Activated CD8-positive, alpha-beta memory T cell treated with anti-CD3 and anti-CD28 coated beads for 36 hours (primary cell): ENCODE data around the gene KRT6C. TPM values are rescaled to one million over a fixed set of nuclear protein-coding genes. Genes with fewer than 3 reads are reported as not detected.
"Not testable (repeated sequence)": the region's sequence is repeated elsewhere in the genome, so short reads cannot be mapped to it uniquely, and the experiment has no call there.

Source experiments
- CTCF ChIA-PET: fragments of 350-600 bp; sonication (Branson Sonifier 250); formaldehyde crosslinking; loops from one replicate; lab custom pipeline; 2021; ENCODE audit warnings: antibody characterized with exemption; lab: Charles Lee
- POLR2A ChIA-PET: fragments of 350-600 bp; sonication (Branson Sonifier 250); formaldehyde crosslinking; loops from one replicate; lab custom pipeline; 2021; ENCODE audit warnings: antibody characterized with exemption; lab: Charles Lee
- total RNA-seq, 2 experiments: library from RNA; stranded (reverse); gene quantifications; one replicate each; pipeline ENCODE4 v1.2.3, GENCODE V29; 2021

Gene KRT6C
- total RNA-seq, 2 experiments from 2014 or later = not detected

GRCh38 chr12:52501490-52501889, 27.9 kb upstream of the KRT6C start:
- POLR2A ChIA-PET = no interaction called here
- CTCF ChIA-PET = interaction anchor here (0.6 kb wide), 1 partner anchor 311 kb away, joined by 3 read pairs; no protein-coding TSS in a partner anchor

GRCh38 chr12:52500574-52500973, 27.0 kb upstream of the KRT6C start:
- CTCF ChIA-PET, POLR2A ChIA-PET: not testable (repeated sequence)

GRCh38 chr12:52499806-52500560, 26.4 kb upstream of the KRT6C start:
- POLR2A ChIA-PET = no interaction called here

GRCh38 chr12:52498946-52499345, 25.3 kb upstream of the KRT6C start:
- CTCF ChIA-PET = no interaction called here
- POLR2A ChIA-PET = no interaction called here

More at GRCh38 chr12:52499806-52500560, 26.4 kb upstream of the KRT6C start:
- CTCF ChIA-PET = interaction anchor here (0.5 kb wide), 1 partner anchor 471 kb away, joined by 4 read pairs; no protein-coding TSS in a partner anchor

GRCh38 chr12:52497975-52498374, 24.4 kb upstream of the KRT6C start:
- ChIA-PET POLR2A (no interaction called here), CTCF (no interaction called here)

GRCh38 chr12:52496590-52497071, 23.0 kb upstream of the KRT6C start:
- ChIA-PET POLR2A (no interaction called here), CTCF (interaction anchor here (1.0 kb wide), 1 partner anchor 404 kb away, joined by 3 read pairs; no protein-coding TSS in a partner anchor)

- ChIA-PET POLR2A (no interaction called here), CTCF (no interaction called here)
These were observed 22.4 kb upstream of the KRT6C start for GRCh38 chr12:52496054-52496453.

GRCh38 chr12:52495389-52495788, 21.8 kb upstream of the KRT6C start:
- CTCF ChIA-PET = no interaction called here
- POLR2A ChIA-PET = no interaction called here

GRCh38 chr12:52494518-52494917, 20.9 kb upstream of the KRT6C start:
- ChIA-PET POLR2A (no interaction called here), CTCF (no interaction called here)

GRCh38 chr12:52494100-52494499, 20.5 kb upstream of the KRT6C start:
- POLR2A ChIA-PET = no interaction called here
- CTCF ChIA-PET = no interaction called here

- ChIA-PET POLR2A (no interaction called here), CTCF (no interaction called here)
These were observed 19.6 kb upstream of the KRT6C start, which contains the start of gene KRT6A for GRCh38 chr12:52493172-52493571. KRT6A (minus strand) TSS chr12:52493257; CDS start chr12:52493188, 69 bp downstream.

GRCh38 chr12:52492405-52492804, 18.8 kb upstream of the KRT6C start:
- POLR2A ChIA-PET, CTCF ChIA-PET: not testable (repeated sequence)

- POLR2A ChIA-PET, CTCF ChIA-PET: not testable (repeated sequence)
These were observed 17.9 kb upstream of the KRT6C start for GRCh38 chr12:52491495-52491894.

- ChIA-PET CTCF (no interaction called here), POLR2A (no interaction called here)
These were observed 15.1 kb upstream of the KRT6C start for GRCh38 chr12:52488736-52489135.

GRCh38 chr12:52487744-52488443, 14.3 kb upstream of the KRT6C start:
- CTCF ChIA-PET, POLR2A ChIA-PET: not testable (repeated sequence)

GRCh38 chr12:52487211-52487610, 13.6 kb upstream of the KRT6C start:
- CTCF ChIA-PET = no interaction called here
- POLR2A ChIA-PET = no interaction called here

GRCh38 chr12:52486166-52487105, 12.8 kb upstream of the KRT6C start:
- CTCF ChIA-PET = no interaction called here
- POLR2A ChIA-PET = no interaction called here

- CTCF ChIA-PET = no interaction called here
- POLR2A ChIA-PET = no interaction called here
These were observed 6.5 kb upstream of the KRT6C start for GRCh38 chr12:52480073-52480472.

- CTCF ChIA-PET = no interaction called here
These were observed 4.0 kb upstream of the KRT6C start for GRCh38 chr12:52477651-52478050.

More at GRCh38 chr12:52477651-52478050, 4.0 kb upstream of the KRT6C start:
- POLR2A ChIA-PET = no interaction called here
